K562 (cell line): Measurements from ENCODE around the gene SFSWAP. TPM values are rescaled to one million over a fixed set of nuclear protein-coding genes. Genes with fewer than 3 reads are reported as not detected.

Experiments used
- ATAC-seq: fragments of 200-7000 bp; cut with Tn5 transposase; 3 replicates; pipeline ENCODE4 v1.9.1; 2020; ENCODE audit warnings: moderate library complexity
- BruUV-seq: library from RNA; stranded (reverse); fragments of 400-500 nt; replicated peaks from 2 replicates; lab custom pipeline; 2021; lab: Mats Ljungman, UMichigan
- CTCF ChIA-PET: fragments of 300-600 bp; formaldehyde crosslinking; extraction: SDS; loops from one replicate; lab custom pipeline; 2021; ENCODE audit warnings: low intra/inter-chr PET ratio; lab: Yijun Ruan, JAX
- POLR2A ChIA-PET: fragments of 300-600, 350-650 bp; sonication (Branson Sonifier 250); formaldehyde crosslinking; extraction: SDS; loops from one replicate; lab custom pipeline; 2021; ENCODE audit warnings: antibody characterized with exemption, inconsistent platforms; lab: Yijun Ruan, JAX
- DNase-seq, 4 experiments: peaks; one replicate each; pipeline versions ENCODE4 v3.0.0 to v3.0.0-alpha.2; 2011 to 2018; ENCODE audit warnings: low spot score in 3 of 4, mixed read lengths in 3 of 4; ENCODE audit errors: extremely low read depth in 1 of 4
- FAIRE-seq: peaks from 2 replicates; lab custom pipeline; 2011; peaks lifted over from hg19 to GRCh38; lab: Jason Lieb, UNC
- H2AFZ ChIP-seq: 2 replicates; pipeline ENCODE4 v1.6.0; 2011; ENCODE audit warnings: low read depth, low read length, control low read depth, inconsistent platforms
- H3K27ac ChIP-seq: fragments of 200-600 bp; 3 replicates; pipeline ENCODE4 v1.8.0; 2011; ENCODE audit warnings: low read depth, mild to moderate bottlenecking, control low read depth, inconsistent platforms, low read length, moderate library complexity, mixed read lengths; ENCODE audit errors: extremely low read depth
- H3K27me3 ChIP-seq, 2 experiments: fragments of 300-600 bp in 1 of 2; 2 replicates in 1 of 2; 3 replicates in 1 of 2; pipeline versions ENCODE4 v1.6.0 to v1.8.0; 2011; ENCODE audit warnings: inconsistent platforms in 2 of 2, low read length in 2 of 2, mild to moderate bottlenecking in 1 of 2, mixed read lengths in 1 of 2, moderate library complexity in 1 of 2; ENCODE audit not compliant: control insufficient read depth in 2 of 2, insufficient read depth in 2 of 2
- H3K36me3 ChIP-seq: fragments of 300-600 bp; 3 replicates; pipeline ENCODE4 v1.8.0; 2011; ENCODE audit warnings: mild to moderate bottlenecking, low read length, inconsistent platforms; ENCODE audit not compliant: control insufficient read depth, insufficient read depth
- H3K4me1 ChIP-seq, 2 experiments: fragments of 200-600 bp in 1 of 2; replicated peaks in 1 of 2; 2 replicates in 1 of 2; 3 replicates in 1 of 2; pipeline versions ENCODE4 v1.5.1 to v1.8.0; 2011; ENCODE audit warnings: inconsistent platforms in 2 of 2, low read length in 2 of 2, mild to moderate bottlenecking in 1 of 2, mixed read lengths in 1 of 2, moderate library complexity in 1 of 2; ENCODE audit not compliant: control insufficient read depth in 2 of 2, insufficient read depth in 2 of 2
- H3K4me2 ChIP-seq: 2 replicates; pipeline ENCODE4 v1.6.1; 2011; ENCODE audit warnings: low read length, control low read depth, inconsistent platforms, mixed read lengths; ENCODE audit not compliant: insufficient read depth
- H3K4me3 ChIP-seq: fragments of 200-600 bp; sonication (generic), shearing (Covaris generic); 2 replicates; pipeline ENCODE4 v1.5.1; 2016; ENCODE audit warnings: control low read depth, inconsistent platforms
- H3K79me2 ChIP-seq: fragments of 200-600 bp; 3 replicates; pipeline ENCODE4 v1.8.0; 2011; ENCODE audit warnings: low read length, inconsistent platforms; ENCODE audit not compliant: control insufficient read depth, insufficient read depth
- H3K9ac ChIP-seq, 2 experiments: 2 replicates each; pipeline versions ENCODE4 v1.6.0 to v1.6.1; 2011; ENCODE audit warnings: low read depth in 2 of 2, low read length in 2 of 2, control low read depth in 1 of 2, inconsistent platforms in 1 of 2, mild to moderate bottlenecking in 1 of 2, mixed read lengths in 1 of 2; ENCODE audit not compliant: insufficient read depth in 1 of 2
- H3K9me1 ChIP-seq: one replicate; pipeline ENCODE4 v1.6.0; 2011; ENCODE audit warnings: inconsistent platforms, mild to moderate bottlenecking, low read length, moderate library complexity; ENCODE audit not compliant: control insufficient read depth, insufficient read depth
- H3K9me3 ChIP-seq: replicated peaks from 2 replicates; pipeline ENCODE4 v1.5.1; 2011; ENCODE audit warnings: low read depth, low read length, inconsistent platforms; ENCODE audit not compliant: control insufficient read depth, insufficient read depth
- H4K20me1 ChIP-seq: replicated peaks from 2 replicates; pipeline ENCODE4 v1.6.1; 2011; ENCODE audit warnings: low read length, inconsistent platforms, mixed read lengths; ENCODE audit not compliant: control insufficient read depth, insufficient read depth
- ARID3A ChIP-seq: IDR thresholded peaks from 2 replicates; pipeline ENCODE4 v1.6.1; 2012; ENCODE audit warnings: low read depth, low read length, improper control_type of control experiment, borderline replicate concordance
- CREB1 ChIP-seq, 2 experiments: sonication (generic) in 1 of 2; formaldehyde crosslinking in 1 of 2; IDR thresholded peaks; 2 replicates each; pipeline versions ENCODE4 v1.6.1 to v1.8.0; 2012 to 2022; ENCODE audit warnings: inconsistent platforms in 1 of 2, mild to moderate bottlenecking in 1 of 2, missing genetic modification reagents in 1 of 2, moderate library complexity in 1 of 2
- PHF21A ChIP-seq: fragments of 450-650 bp; IDR thresholded peaks from 2 replicates; pipeline ENCODE4 v1.6.1; 2017; ENCODE audit warnings: low read depth, borderline replicate concordance
- ZNF197 ChIP-seq: fragments of 200-800 bp; sonication (Bioruptor generic); IDR thresholded peaks from 2 replicates; pipeline ENCODE4 v1.6.1; 2016; ENCODE audit warnings: low read depth, missing genetic modification characterization, missing compliant biosample characterization
- ZNF589 ChIP-seq: fragments of 200-800 bp; sonication (Bioruptor generic); IDR thresholded peaks from 2 replicates; pipeline ENCODE4 v1.6.1; 2016; ENCODE audit warnings: low read depth, missing genetic modification characterization, missing compliant biosample characterization
- ZNF764 ChIP-seq: fragments of 250-450 bp; sonication (Bioruptor Pico); IDR thresholded peaks from 2 replicates; pipeline ENCODE4 v1.4.0; 2020; ENCODE audit warnings: low read depth, mild to moderate bottlenecking, moderate library complexity
- WGBS: fragments of 100-300 bp; shearing (Covaris generic); methylation state at CpG from one replicate; pipeline ENCODE4 v1.1.6; 2016; ENCODE audit warnings: low coverage, mixed read lengths; ENCODE audit not compliant: insufficient coverage; ENCODE audit errors: missing lambda C conversion rate; 5-methylcytosine and 5-hydroxymethylcytosine counted together
- in situ Hi-C: fragments of 300-500 bp; cut with MboI; formaldehyde crosslinking; loops from 4 replicates; pipeline ENCODE4 v1.15.0; 2018; ENCODE audit warnings: inconsistent platforms, mixed read lengths
- intact Hi-C: fragments of 100-400 bp; cut with micrococcal nuclease; formaldehyde crosslinking; loops from 2 replicates; pipeline ENCODE4 v1.14.2; 2022
- polyA plus RNA-seq, 8 experiments: library from polyadenylated mRNA; depleted of rRNA in 4 of 8; stranded (reverse) in 5 of 8; unstranded in 3 of 8; fragments of >200 nt; fragmentation: Nextera tagmentation in 2 of 8; fragmentation: Illumina TruSeq in 1 of 8; extraction: Ambion mirVana in 2 of 8; extraction: Trizol in 1 of 8; gene quantifications; 2 replicates each; pipeline versions ENCODE4 v1.2.1 to v1.2.3, GENCODE V29; 2011 to 2014; ENCODE audit warnings: inconsistent platforms in 1 of 8, missing spikeins in 1 of 8
- total RNA-seq, 7 experiments: library from RNA; depleted of rRNA in 6 of 7; stranded (reverse); fragments of >200 nt in 6 of 7; fragmentation: Illumina TruSeq in 2 of 7; extraction: Trizol in 2 of 7; gene quantifications; 2 replicates each; pipeline versions ENCODE4 v1.2.1 to v1.2.3, GENCODE V29; 2011 to 2021; ENCODE audit warnings: low replicate concordance in 1 of 7

Gene SFSWAP
- total and polyA plus RNA-seq, 9 of the 15 experiments (the other 6 are each of a cell fraction or from before 2014, with no cell fraction given) = 2.4 to 60.4 (median 32.6) TPM

GRCh38 chr12:131779027-131779426 is 68.1 kb downstream of the SFSWAP start (continued):
- no peak for TF ChIP-seq ZNF589 (CRISPR knock-in tag)
- TF ChIP-seq PHF21A = no peak
- TF ChIP-seq CREB1 (IDR thresholded peaks at IDR 0.05) = no peak
- no peak for TF ChIP-seq CREB1 (CRISPR knock-in tag; IDR thresholded peaks at IDR 0.05)

GRCh38 chr12:131782061-131782460 is 71.2 kb downstream of the SFSWAP start:
- H3K9me3 ChIP-seq = no peaks in the 10 kb centered on the region
- no peaks in the 10 kb centered on the region for H4K20me1 ChIP-seq
- peaks cover 2% of the 10 kb centered on the region for H3K9me1 ChIP-seq
- intact Hi-C loops = no loop called here
- H3K9ac ChIP-seq = no peak overlapping the region
- TF ChIP-seq ZNF764 (no peak), ZNF197 (CRISPR knock-in tag) (no peak), ARID3A (no peak)
- no peak overlapping the region for H3K4me2 ChIP-seq
- H3K4me1 ChIP-seq = peaks cover 0 to 6% of the 10 kb centered on the region in 2 experiments; a peak in 3 of 5 replicates
- H3K27ac ChIP-seq = no peak overlapping the region
- H2AFZ ChIP-seq = no peak overlapping the region
- ChIA-PET POLR2A (interaction anchor here (0.7 to 1.3 kb wide), 2 partner anchors 11 to 17 kb away, joined by 3 to 4 read pairs; no protein-coding TSS in a partner anchor), CTCF (interaction anchor here (0.6 kb wide), 1 partner anchor 935 kb away, joined by 3 read pairs; no protein-coding TSS in a partner anchor)
- BruUV-seq = no TSS peak
- no peaks in the 10 kb centered on the region for H3K79me2 ChIP-seq
- no peaks in the 10 kb centered on the region for H3K27me3 ChIP-seq
- ATAC-seq (no peak), FAIRE-seq (no peak), DNase-seq (no peak)
- no peak overlapping the region for H3K4me3 ChIP-seq
- in situ Hi-C loops = no loop called here
- H3K36me3 ChIP-seq = peaks cover 80% of the 10 kb centered on the region
- 90% methylated on average over 2 of the region's 2 CpGs for WGBS
